ENCODE measurements around the gene VGLL4.

DNA sequence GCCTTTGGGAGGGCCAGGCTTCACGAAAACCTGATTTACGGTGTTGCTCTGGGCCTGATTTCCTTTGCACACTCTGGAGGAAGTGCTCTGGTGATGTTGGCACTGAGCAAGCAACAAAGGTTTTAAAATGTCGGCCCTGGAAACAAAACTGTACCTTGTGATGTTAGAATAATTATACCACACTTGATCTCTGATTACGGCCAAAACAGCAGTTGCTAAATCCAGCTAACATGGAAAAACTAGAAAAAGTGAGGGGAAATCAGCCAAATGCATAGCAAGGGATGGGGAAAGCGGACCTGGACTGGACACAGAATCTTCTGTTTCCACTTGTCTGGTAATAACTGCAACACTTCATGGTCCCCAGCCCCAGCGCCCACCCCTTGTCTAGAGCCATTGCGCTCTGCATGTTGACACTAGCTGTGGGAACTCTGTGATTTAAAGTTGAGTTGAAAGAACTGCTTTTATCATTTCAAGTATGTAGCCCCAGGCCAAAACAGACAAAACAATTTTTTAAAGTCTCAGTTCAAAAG, 120.1 kb downstream of the VGLL4 start:
- TF ChIP-seq EZH2phosphoT487 (IDR thresholded peaks at IDR 0.05; ENCODE audit: borderline replicate concordance, low read depth, low read length) = no peak
- TF ChIP-seq, protein P1, sequence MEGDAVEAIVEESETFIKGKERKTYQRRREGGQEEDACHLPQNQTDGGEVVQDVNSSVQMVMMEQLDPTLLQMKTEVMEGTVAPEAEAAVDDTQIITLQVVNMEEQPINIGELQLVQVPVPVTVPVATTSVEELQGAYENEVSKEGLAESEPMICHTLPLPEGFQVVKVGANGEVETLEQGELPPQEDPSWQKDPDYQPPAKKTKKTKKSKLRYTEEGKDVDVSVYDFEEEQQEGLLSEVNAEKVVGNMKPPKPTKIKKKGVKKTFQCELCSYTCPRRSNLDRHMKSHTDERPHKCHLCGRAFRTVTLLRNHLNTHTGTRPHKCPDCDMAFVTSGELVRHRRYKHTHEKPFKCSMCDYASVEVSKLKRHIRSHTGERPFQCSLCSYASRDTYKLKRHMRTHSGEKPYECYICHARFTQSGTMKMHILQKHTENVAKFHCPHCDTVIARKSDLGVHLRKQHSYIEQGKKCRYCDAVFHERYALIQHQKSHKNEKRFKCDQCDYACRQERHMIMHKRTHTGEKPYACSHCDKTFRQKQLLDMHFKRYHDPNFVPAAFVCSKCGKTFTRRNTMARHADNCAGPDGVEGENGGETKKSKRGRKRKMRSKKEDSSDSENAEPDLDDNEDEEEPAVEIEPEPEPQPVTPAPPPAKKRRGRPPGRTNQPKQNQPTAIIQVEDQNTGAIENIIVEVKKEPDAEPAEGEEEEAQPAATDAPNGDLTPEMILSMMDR (conservative IDR thresholded peaks at IDR 0.05; ENCODE audit: low read length) = no peak

Data from OCI-LY7 (cell line).